GM18519 (cell line): ENCODE data around the gene NMT1.
"Not testable (repeated sequence)": the region's sequence is repeated elsewhere in the genome, so short reads cannot be mapped to it uniquely, and the experiment has no call there.

Source experiments
- ATAC-seq: cut with Tn5 transposase; IDR thresholded peaks from one replicate; pipeline ENCODE4 v1.9.1; 2021; ENCODE audit warnings: mild to moderate bottlenecking, moderate library complexity; ENCODE audit not compliant: unreplicated experiment, low FRiP score

The NMT1 gene

DNA sequence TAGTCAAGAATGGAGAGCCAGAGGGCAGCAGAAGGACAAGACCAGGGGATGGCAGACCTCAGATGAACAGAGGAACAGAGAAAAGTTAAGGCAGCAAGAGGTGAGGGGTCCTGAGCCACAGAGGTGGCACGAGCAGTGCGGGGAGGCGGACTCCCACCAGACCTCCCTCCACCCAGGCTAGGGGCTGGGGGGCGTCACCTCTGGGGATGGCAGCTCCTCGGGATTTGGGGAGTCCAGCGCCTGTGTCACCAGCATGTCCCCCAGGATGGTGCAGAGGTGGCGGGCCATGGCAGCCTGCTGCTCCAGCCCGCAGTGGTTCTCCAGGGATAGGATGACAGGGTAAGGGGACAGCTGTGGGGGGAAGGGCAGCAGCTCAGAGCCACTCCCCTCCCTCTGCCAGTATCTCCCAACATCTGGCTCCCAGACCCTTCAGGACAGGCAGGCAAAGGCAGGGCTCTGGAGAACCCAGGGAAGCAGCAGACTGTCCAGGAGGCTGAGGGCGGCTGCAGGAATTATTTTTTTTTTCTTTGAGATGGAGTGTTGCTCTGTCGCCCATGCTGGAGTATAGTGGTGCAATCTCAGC, 55.4 kb downstream of the NMT1 start:
- ATAC-seq: no peak

DNA sequence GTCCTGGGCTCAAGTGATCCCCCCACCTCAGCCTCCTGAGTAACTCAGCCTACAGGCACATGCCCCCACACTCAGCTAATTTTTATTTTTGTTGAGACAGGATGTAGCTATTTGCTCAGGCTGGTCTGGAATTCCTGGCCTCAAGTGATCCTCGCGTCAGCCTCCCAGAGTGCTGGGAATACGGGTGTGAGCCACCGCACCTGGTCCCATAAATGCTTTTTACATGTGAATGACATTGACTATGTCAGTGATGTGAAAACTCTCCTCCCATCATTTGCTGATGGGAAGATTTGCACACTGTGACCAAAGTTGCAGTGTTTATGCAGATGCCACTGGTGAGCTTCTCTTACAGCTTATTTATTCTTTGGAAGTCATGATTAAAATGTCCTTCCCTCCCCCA, 56.2 kb downstream of the NMT1 start:
- no peak for ATAC-seq

DNA sequence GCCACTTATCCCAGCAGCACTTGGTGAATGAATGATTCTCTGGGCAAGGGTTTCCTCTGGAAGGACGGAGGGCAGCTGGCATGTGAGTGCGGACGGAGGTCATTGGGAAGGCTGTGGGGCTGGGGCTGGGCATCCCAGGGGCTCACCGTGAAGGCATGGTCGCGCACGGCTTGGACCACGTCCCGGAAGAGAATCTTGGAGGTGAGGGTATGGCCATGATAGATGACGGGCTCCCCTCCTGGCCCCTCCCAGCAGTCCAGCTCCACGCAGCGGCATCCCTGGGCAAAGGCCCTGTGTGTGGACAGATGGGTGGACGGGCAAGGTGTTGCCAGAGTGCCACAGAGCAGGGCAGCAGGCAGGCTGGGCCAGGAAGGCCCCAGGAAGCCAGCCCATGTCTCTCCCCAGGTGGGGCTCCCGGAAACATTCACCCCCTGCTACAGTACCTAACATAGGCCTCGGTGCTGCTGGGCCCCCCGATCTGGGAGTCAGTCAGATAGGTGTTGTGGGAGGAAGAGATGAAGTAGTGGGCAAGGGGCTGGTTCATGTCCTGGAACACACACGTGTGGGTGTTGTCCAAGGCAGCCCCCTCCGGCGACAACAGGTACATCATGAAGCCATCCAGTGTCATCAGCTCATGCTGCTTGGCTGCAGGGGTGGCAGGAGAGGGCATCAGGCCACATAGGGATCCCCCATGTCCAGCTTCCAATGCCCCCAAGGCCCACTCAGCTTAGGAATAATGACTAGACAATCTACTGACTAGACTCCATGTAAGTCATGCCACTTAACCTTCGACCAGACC, 56.9 kb downstream of the NMT1 start:
- no peak for ATAC-seq

DNA sequence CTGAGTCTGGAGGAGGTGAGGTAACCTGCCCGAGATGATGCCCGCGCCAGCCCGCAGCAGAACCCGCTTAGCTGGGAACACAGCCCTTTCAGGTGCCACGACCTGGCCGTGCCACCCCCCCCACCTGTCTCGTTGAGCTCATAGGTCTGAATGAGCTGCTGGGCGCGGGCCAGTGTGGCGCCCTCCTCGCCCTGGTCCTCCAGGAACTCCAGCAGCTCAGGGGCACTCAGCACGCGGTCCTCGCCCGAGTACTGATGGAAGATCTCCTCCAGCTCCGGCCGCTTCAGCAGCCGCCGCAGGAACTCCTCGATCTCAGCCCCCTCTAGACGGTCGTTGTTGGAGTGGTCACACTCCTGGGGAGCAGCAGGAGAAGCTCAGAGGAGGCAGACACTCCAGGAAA, 57.6 kb downstream of the NMT1 start:
- ATAC-seq: no peak

DNA sequence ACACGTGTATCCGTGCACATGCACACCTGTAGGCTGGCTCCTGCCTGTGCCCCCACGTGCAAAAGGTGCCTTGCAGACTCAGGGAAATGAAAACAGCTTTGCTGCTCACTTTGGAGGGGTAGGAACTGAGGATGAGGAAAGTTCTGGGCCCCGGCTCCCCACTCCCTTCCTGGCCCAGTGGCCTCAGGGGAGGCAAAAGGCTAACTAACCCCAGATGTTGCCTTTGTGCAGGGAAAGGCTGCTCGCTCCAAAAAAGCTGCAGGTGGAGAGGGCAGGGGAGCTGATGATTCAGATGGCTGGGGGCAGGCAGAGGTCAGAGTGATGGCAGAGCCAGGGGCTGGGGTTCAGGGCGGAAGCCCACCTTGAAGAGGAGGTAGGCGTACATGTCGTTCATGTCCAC, 58.8 kb downstream of the NMT1 start:
- no peak for ATAC-seq

DNA sequence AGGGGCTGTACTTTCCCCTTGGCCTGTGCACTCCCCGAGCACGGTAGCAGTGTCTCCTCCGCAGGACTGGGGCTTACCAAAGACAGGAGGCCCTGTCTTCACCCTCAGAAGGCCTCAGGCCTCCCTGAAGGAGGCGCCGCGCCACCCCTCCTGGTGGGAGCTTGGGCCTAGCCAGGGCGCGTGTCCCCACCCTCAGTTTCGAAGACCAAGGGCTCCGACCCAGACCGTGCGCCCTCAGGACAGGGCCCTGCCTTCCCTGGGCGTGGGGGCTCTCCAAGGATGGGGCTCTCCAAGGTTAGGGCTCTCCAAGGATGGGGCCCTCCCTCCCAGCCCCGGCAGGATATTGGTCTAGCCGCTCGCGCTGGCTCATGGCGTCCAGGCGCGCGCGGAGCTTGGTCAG, 59.4 kb downstream of the NMT1 start:
- ATAC-seq: no peak

DNA sequence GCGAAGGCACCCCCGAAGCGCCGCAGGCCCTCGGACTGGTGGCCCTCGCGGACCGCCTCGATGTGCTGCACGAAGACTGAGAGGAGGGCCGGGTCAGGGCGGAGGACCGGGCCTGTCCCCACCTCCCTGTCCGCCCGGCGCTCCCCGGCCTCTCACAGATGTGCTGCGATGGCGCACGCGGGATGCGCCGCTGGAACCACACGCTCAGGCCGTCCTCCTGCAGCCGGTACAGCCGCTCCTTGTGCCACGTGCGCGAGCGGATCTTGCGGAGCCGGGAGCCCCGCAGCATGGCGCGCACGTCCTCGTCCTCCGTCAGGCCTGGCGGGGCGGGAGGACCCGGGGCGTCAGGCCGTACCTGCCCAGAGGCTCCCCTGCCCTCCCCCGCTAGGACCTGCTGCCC, 59.9 kb downstream of the NMT1 start:
- ATAC-seq: no peak

DNA sequence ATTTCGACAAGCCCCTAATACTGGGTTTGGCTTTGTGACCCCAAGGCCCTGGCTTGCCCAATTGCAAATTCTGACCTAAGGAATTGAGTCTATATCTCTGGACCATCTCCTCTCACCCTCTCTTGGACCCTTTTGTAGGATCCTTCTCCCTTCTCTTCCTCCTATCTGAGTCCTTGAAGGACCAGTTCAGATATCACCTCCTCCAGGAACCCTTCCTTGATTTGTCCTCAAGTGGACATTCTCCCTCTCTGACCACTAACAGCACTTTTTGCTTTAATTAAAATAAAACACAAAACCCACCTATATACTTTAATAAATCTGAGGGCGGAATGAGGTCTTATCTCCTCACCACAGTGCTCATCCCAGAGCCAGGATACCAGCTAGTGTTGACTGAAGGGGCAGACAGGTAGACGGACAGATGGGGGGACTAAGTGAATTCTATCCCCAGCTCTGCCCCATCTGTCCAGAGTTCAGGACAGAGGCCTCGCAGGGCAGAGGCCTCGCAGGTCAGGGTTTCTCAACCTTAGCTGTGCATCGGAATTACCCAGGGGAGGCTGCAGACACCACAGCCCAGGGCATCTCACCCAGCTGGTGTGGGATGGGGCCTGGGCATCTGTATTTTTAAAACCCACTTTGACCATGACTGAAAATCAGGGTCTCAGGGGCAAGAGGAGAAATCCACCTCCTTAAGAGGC, 62.1 kb downstream of the NMT1 start:
- no peak for ATAC-seq

DNA sequence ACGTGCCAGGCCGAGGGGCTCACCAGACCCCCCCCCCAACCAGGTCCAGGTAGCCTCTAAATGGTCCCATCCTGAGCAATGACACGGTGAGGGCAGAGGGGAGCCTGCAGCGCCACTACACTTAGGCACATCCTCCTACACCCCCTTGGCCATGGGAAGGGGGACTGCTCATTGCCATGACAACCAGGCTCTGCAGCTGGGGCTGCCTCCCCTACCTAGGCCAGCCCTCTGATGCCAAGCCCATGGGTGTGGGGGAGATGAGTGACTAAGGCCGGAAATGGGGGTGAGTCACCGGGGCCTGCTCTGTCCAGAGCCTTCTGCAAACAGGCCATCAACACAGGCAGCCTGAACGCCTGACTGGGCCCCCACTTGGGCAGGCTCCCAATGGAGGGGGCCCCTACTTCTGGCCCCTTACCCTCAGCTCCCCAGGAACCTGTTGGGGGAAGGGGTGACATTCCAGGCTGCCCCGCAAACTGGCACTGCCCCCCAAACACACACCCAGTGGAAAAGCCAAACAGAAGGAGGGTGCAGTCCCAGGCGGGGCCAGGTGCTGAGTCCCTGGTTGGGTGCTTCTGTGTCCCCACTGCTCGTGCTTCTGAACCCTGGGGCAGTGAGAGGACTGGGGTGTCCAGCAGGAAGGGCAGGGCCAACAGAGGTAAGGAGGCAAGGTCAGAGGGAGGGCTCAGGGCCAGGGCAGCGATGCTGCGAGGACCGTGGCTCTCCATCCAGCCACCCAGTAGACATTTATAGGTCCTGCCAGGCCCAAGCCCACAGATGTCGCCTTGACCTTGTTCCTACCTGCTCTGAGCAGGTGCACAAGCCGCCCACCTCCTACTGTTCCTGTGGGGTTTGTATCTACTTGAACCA, 63.0 kb downstream of the NMT1 start:
- ATAC-seq: no peak

DNA sequence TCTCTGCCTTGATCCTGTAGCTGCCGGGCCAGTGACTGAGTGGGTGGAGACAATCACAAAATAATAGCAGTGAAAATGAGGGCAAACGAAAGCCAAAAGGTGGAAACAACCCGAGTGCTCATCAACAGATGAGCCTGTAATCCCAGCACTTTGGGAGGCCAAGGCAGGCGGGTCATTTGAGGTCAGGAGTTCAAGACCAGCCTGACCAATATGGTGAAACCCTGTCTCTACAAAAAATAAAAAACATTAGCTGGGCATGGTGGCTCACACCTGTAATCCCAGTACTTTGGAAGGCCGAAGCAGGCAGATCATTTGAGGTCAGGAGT, 63.6 kb downstream of the NMT1 start:
- ATAC-seq: not testable (repeated sequence)

DNA sequence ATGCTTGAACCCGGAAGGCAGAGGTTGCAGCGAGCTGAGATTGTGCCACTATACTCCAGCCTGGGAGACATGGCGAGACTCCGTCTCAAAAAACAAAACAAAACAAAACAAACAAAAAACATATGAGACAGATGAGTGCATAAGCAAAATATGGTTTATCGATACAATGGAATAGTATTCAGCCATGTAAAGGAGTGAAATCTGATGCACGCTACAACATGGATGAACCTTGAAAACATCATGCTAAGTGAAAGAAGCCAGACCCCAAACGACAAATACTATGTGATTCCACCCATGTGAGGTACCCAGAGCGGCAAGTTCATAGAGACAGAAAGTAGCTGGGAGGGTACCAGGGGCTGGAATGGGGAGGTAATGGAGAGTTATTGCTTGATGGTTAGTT, 64.4 kb downstream of the NMT1 start:
- ATAC-seq: no peak

DNA sequence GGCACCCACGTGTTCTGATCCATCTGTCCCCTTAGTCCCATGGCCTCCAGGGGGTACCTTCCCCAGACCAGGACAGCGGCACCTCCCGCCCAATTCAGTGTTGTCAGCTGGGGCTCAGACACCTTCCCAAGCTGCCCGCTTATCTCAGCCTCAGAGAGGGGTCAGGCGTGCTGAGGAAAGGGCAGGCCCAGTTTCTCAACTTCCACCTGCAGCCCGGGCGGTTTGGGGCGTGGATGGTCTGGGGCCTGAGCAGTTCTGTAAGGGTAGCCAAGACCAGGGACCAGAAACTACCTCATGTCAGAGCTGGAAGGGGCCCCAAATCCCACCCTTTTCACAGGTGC, 66.1 kb downstream of the NMT1 start:
- ATAC-seq: no peak

DNA sequence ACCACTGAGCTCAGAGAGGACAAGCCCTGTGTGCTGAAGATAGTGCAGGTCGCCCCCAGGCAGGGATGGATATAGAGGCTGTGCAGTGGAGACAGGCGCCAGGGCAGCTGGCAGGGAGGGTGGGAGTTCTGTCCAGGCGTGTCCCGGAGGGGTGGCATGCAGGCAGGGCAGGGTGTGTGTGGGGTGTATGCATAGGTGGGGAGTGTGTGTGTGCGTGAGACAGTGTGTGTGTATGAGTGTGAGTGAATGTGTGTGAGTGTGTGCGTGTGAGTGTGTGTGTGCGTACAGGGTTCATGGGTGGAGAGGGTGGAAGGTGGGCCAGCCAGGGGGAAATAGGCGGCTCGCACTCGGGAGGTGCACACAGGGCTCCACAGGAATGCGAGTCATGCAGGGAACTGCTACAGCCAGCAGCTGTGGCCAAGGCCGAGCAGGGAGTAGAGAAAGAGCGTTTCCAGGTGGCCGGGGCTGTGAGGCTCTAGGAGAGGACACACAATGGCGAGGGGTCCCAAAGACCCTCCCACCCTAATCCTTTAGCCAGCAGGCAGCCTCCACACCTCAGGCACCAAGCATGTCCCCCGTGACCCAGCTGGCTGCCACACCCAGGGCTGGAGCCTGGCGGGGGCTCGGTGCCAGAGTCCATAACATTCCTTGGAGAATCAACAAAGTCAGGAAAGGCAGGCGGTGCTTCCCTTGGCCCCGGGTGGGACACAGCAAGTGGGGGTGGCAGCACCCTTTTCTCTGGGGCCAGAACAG, 66.6 kb downstream of the NMT1 start:
- no peak for ATAC-seq

DNA sequence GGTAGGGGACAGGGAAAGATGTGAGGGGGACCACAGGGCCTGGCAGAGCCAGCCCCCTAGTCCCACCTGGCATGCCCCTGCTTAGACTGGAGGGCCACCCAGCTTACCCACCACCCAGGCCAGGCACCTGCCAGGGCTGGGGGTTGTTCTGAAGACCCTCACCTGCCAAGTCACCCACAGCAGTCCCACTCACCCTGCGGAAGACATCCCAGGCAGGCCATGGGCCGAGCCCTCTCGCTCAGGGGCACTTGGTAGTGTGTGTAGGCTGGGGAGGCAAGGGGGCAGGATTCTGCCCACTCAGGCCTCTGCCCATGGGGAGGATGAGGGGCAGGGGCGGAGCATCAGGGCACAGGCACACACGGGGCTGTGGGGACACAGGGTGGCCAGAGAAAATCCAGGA, 67.2 kb downstream of the NMT1 start:
- ATAC-seq: no peak

DNA sequence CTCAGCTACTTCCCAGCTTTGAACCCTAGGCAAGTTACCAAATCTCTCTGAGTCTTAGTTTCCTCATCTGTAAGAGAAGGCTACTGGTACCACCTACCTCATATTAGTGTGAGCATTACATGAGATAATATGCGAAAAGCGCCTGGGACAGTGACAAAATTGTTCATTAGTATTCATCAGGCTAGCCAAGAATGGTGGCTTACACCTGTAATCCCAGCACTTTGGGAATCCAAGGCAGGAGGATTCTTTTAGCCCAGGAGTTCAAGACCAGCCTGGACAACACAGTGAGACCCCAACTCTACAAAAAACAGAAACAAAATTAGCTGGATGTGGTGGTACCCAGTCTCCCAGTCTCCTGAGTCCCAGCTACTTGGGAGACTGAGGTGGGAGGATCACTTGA, 67.9 kb downstream of the NMT1 start:
- ATAC-seq: no peak

DNA sequence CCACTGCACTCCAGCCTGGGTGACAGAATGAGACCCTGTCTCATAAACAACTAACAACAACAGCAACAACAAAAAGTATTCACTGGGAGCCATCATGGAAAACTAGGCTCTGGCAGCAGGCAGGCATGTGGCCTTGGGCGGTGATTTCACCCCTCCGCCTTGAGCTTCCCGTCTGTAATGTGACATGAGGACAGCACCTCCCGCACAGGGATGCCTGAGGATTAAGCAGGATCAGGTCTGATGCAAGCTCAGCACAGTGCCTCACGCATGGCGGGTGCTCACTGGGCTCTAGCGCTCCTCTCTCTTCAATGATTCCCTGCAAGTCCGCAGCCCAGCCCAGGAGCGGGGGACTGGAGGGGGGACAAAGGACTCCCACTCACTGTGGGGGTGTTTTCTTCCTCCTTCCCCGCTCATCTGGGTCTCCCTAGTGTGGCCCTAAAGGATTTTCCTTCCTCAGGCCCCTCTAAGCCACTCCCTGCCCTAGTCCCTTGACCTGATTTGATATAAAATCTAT, 68.4 kb downstream of the NMT1 start:
- ATAC-seq: no peak

DNA sequence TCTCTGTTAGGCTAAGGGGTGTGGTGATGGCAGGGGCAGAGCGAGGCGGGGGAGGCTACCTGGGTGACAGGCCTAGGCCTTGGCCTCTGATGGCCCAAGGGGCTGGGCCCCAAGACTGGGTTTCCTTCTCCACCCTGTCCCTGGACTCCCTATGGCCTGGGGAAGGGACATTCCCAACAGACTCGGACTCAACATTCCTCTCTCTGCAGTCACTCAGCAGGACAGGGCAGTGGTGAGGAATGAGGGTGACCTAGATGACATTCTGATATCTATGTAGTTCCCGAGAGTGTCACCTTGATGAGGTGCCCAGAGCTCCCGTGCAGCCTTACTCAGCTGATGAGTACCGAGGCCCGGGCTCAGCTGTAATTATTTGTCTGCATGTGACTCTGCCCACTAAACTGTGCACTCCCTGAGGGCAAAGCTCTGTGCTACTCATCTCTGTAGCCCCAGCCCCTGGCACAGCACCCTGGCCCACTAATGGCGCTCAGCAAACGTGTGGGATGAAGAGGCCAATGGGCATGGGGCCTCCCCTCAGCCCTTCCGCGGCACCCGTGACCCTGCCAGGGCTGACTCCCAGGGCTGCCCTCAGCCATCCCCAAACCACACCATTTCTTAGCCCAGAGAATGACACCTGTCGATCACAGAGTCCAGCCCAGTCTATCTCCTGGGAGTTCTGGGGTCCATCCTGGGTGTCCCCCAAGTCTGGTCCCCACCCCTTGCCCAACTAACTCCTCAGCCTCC, 69.0 kb downstream of the NMT1 start:
- no peak for ATAC-seq

DNA sequence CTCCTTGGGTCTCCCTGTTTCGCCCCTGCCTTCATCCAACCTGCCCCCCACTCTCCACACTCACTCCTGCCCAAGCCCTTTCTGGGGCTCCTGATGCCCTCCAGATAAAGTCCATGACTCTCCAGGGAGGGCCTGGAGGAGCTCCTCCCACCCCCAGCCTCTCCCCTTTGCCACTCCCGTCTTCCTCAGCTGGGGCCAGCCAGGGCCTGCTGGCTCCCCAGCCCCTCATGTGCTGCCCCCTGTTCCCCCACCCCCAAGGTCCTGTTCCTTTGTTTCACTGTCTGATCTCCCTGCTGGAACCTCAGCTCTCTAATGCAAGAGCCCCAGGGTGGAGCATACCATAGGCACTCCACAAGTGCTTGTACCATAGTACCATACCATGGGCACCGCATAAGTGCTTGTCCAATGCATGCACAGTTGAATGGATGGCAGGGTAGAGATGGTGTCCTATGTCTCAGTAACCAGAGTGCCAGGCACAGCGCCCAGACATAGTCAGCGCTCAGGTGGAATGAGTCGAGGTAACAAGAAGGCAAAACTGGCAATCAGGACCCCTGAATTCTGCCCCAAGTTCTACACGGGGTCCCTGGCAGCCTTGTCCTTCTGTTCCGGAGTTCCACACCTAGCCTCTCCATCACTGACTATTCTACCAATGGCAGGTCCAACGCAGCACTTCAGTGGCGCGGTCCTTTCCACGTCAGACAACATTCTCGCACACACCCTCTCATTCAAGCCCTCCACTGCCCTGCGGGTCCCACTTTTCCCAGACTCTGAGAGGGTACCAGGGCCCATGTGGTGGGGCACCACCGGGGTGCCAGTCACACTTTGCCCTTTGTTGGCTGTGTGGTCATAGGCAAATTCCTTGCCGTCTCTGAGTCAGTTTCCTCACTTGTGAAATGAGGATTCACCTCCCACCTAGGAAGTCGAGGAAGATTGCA, 69.8 kb downstream of the NMT1 start:
- no peak for ATAC-seq
